Activated effector memory CD4-positive, alpha-beta T cell treated with anti-CD3 and anti-CD28 coated beads, Interleukin-2, amount 50 U/mL, for 16 hours (primary cell): Measurements from ENCODE around the gene PPM1M.

Experiments
- DNase-seq: peaks from one replicate; pipeline ENCODE4 v3.0.0-alpha.2; 2020

Gene PPM1M

GRCh38 chr3:52298149-52299098, 52.9 kb downstream of the PPM1M start:
- no peak for DNase-seq

- DNase-seq: no peak
These were observed 53.8 kb downstream of the PPM1M start for GRCh38 chr3:52299247-52299878.
